IgD-negative memory B cell (primary cell): Measurements from ENCODE around the gene CDH13. TPM values are rescaled to one million over a fixed set of nuclear protein-coding genes. Genes with fewer than 3 reads are reported as not detected.
A peak's percentile ranks its signal among the peaks of the same experiment; 100 is the strongest.

Experiments
- H3K27ac Mint-ChIP-seq, 3 donors: one replicate each; pipeline ENCODE4 v1.8.0; 2020 to 2022; ENCODE audit warnings: mild to moderate bottlenecking in 3 of 3, mixed read lengths in 3 of 3, moderate library complexity in 1 of 3
- H3K27me3 Mint-ChIP-seq: one replicate; pipeline ENCODE4 v1.8.0; 2021; ENCODE audit warnings: mixed read lengths
- H3K36me3 Mint-ChIP-seq: one replicate; pipeline ENCODE4 v1.8.0; 2020; ENCODE audit warnings: mild to moderate bottlenecking, mixed read lengths
- H3K4me1 Mint-ChIP-seq, 3 donors: one replicate each; pipeline ENCODE4 v1.8.0; 2020 to 2022; ENCODE audit warnings: mixed read lengths in 3 of 3, mild to moderate bottlenecking in 1 of 3
- H3K4me3 Mint-ChIP-seq, 4 donors: one replicate each; pipeline ENCODE4 v1.8.0; 2020 to 2022; ENCODE audit warnings: mild to moderate bottlenecking in 4 of 4, mixed read lengths in 4 of 4, moderate library complexity in 3 of 4
- H3K9me3 Mint-ChIP-seq, 3 donors: one replicate each; pipeline ENCODE4 v1.8.0; 2020 to 2021; ENCODE audit warnings: mixed read lengths in 3 of 3, mild to moderate bottlenecking in 1 of 3
- polyA plus RNA-seq: library from polyadenylated mRNA; unstranded; fragments of 300-500 nt; fragmentation: Illumina TruSeq; gene quantifications from one replicate; pipeline ENCODE4 v1.2.3, GENCODE V29; 2021

CDH13 gene
- polyA plus RNA-seq, 1 donor from 2014 or later, result 0.23 TPM

DNA sequence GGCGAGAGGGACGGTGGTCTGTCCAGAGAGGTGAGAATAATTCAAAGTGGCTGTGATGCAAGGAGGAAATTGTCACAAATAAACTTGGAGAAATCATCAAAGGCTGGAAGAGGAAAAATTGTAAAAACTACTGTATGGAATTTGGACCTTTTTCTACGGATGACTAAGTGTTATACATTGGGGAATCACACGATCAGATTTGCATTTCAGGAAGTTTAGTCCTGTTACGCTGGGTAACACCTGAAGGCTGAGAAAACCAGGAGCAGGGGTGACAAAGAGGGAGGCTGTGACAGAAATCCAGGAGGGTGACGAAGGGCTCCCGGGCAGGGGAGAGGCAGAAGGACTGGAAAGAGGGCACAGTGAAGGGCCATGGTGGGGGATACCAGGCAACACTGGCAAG is 511.7 kb downstream of the CDH13 start:
- Mint-ChIP-seq H3K4me1 (peaks cover 0 to 6% (median 2%) of the 10 kb centered on the region in 3 donors), H3K36me3 (peaks cover 2% of the 10 kb centered on the region), H3K9me3 (peaks cover 0 to 4% (median 1%) of the 10 kb centered on the region in 3 donors), H3K27me3 (peaks cover 5% of the 10 kb centered on the region), H3K27ac (peak overlapping the region in 2 of 3 donors; percentile 20 to 88), H3K4me3 (no peak overlapping the region)

DNA sequence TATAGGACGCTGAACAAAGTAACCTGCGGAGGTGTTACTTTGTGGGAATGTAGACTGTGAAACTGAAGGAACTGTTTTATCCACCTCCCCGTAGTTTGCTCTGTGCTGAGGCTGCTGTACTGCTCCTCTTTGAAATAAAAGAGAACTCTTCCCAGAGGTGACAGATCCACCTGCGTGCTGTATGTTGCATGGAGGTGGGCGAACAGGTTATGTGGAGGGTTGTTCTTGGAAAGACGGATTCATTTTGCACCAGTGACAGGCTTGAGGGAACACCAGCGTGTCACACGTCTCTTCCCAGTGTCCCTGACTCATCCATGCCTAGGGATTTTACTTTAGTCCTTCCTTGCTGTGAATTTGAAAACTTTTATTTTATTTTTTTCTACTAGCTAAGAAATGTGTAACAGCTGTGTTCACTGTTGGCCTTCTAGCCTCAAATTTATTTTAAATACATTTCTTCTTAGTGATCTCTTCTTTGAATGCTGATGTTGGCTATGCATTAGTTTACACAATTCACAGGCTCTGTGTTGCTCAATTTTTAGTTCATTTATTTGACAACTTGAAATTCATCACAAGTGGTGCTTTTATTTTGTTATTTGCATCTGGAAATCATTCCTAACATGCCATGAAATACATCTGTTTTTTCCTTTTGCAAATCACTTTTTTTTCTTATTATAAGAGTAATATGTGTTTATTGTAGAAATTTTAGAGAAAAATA is 512.4 kb downstream of the CDH13 start:
- peak overlapping the region in 1 of 3 donors; percentile 88 for H3K27ac Mint-ChIP-seq
- peaks cover 0 to 4% (median 1%) of the 10 kb centered on the region in 3 donors for H3K9me3 Mint-ChIP-seq
- peaks cover 5% of the 10 kb centered on the region for H3K27me3 Mint-ChIP-seq
- peaks cover 0 to 6% (median 2%) of the 10 kb centered on the region in 3 donors for H3K4me1 Mint-ChIP-seq
- H3K4me3 Mint-ChIP-seq, result no peak overlapping the region
- H3K36me3 Mint-ChIP-seq, result peaks cover 2% of the 10 kb centered on the region

DNA sequence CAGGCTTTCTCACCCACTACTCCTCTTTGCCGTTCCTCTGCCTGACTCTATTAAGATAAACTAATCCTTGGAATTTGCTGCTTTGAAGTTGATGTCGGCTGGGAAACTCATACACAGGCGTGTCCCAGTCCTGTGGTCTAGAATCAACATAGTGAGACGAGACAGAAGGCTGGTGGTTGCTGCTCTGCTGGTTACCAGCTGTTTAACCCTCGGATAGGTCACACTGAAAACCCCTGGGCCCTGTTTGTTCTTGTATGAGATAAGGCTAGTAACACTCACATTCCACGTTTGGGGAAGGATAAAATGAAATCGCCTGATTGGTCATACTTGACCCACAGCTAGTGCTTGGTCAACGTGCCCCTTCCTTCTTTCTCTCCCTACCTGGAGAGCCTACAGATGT is 517.0 kb downstream of the CDH13 start:
- Mint-ChIP-seq H3K4me1 (no peaks in the 10 kb centered on the region), H3K27me3 (peaks cover 10% of the 10 kb centered on the region), H3K9me3 (no peaks in the 10 kb centered on the region), H3K4me3 (no peak overlapping the region), H3K27ac (no peak overlapping the region), H3K36me3 (peaks cover 1% of the 10 kb centered on the region)

DNA sequence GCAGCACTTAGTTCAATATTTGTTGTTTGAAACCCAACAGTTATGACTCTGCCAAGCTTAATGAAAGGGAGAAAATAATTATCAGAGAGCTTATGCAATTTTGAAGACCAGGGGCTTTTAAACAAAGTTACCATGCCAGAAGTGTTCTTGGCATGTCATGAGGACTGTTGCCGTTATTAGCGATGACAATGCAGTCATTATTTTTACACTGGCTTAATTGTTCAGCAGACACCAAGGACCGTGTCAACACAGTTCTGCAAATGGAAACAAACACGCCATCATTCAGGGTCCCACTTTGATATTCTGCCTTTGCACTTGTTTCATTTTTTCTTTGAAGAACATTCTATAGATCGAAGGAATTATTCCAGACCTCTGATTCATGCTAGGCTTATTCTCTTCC is 518.5 kb downstream of the CDH13 start:
- Mint-ChIP-seq H3K4me1 (no peaks in the 10 kb centered on the region), H3K36me3 (peaks cover 1% of the 10 kb centered on the region), H3K27ac (no peak overlapping the region), H3K9me3 (peaks cover 0 to 4% (median 1%) of the 10 kb centered on the region in 3 donors), H3K27me3 (peaks cover 8% of the 10 kb centered on the region), H3K4me3 (no peak overlapping the region)

DNA sequence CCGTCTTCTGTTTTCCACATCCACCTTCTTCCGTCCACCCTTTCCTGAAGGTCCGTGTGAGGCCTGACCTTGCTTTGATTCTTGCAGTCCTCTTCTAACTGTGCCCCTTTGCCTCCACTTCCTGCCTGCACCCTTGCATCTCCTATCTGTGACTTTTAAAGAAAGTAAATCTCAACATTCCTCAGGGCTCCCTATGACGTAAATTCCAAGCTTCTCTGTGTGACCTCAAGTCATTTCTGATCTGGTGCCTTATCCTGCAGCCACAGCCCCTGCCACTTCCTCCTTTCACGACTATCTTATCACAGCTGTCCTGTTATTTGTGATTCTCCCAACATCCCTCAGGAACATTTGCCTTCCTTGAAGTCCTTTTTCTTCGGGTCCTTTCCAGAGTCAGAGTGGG is 520.5 kb downstream of the CDH13 start:
- H3K4me3 Mint-ChIP-seq, result no peak overlapping the region
- no peaks in the 10 kb centered on the region for H3K4me1 Mint-ChIP-seq
- H3K27me3 Mint-ChIP-seq, result peaks cover 12% of the 10 kb centered on the region
- peaks cover 0 to 4% (median 3%) of the 10 kb centered on the region in 3 donors for H3K9me3 Mint-ChIP-seq
- no peak overlapping the region for H3K27ac Mint-ChIP-seq
- H3K36me3 Mint-ChIP-seq, result peaks cover 1% of the 10 kb centered on the region

DNA sequence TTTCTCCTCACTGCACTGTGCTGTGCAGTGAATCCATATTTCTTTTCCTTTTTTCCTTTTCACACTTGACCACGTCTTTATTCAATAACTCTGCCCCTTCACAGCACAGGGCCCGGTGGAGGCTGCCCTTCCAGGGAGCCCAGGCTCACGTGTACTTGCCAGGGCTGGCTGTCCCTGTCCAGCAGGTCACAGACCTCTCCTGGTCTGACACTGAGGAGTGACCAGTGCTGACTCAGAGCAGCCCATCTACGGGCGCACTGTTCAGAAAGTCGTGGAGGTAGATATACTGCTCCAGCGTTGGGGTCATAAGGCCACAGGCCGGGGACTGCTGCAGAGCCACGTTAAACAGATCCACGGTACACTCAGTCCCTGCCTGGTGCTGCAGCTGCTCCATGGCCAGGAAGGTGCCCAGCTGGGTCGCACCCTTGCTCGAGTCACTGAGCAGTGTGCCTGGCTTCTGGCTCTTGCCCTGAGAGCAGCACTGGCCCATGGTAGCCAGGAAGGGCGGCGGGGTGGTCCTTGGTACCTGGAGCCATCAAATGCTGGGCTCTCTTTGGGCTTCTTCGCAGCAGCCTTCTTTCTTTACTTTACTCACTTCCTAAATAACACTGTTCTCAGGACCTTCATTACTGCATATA is 531.7 kb downstream of the CDH13 start:
- Mint-ChIP-seq H3K27me3 (no peaks in the 10 kb centered on the region), H3K36me3 (no peaks in the 10 kb centered on the region), H3K4me1 (no peaks in the 10 kb centered on the region), H3K27ac (no peak overlapping the region), H3K9me3 (peaks cover 0 to 4% (median 0%) of the 10 kb centered on the region in 3 donors), H3K4me3 (no peak overlapping the region)

DNA sequence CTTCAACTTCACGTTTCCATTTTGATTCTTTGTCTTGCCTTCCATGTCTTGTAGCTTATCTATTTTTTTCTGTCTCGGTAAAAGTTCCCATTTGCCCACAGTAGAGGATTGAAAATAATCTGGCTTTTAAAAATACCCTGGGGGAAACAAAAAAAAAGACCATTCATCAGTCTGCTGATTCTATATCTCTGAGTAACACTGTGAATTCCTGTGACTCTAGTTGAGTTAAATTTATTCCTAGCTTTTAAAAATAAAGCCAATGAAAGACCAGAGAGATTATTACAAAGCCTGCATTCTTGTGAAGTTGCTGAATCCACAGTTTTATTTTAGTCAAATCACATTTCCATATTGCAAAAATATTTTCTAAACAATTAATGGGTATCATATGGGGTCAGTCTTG is 532.3 kb downstream of the CDH13 start:
- Mint-ChIP-seq H3K9me3 (peaks cover 0 to under 1% (median under 1%) of the 10 kb centered on the region in 3 donors), H3K27ac (no peak overlapping the region), H3K4me1 (no peaks in the 10 kb centered on the region), H3K27me3 (no peaks in the 10 kb centered on the region), H3K36me3 (no peaks in the 10 kb centered on the region), H3K4me3 (no peak overlapping the region)

DNA sequence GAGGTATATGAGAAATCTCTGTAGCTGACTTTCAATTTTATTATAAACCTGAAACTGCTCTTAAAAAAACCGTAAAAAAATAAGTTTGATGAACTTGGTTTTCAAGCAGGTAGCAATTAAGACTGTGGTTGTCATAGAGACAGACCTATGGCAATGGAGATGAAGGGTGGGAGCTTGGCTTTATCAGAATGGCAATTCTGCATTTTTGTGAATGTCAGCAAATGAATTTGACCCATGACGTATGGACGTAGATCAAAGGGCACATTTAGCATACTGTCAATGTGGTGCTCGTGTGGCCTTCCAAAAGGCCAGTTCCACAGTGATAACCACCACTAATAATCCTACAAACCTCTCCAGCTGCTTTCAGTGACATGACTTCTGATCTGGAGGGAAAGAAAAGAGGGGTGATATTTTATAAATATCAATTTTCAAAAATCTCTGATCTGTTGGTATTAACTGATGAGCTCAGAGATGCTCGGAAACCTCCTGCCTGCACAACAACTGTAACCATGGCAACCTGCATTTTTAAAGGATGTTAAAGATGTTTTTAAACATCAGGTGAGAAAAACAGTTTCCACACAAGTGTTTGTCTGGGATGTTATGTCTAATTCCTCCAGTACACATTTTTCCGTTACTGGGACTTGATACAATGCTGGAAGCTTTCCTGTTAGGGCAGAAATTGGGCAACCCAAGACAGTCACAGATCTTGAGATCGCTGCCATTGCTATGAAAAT is 533.7 kb downstream of the CDH13 start:
- H3K4me1 Mint-ChIP-seq, result no peaks in the 10 kb centered on the region
- H3K27ac Mint-ChIP-seq, result no peak overlapping the region
- H3K9me3 Mint-ChIP-seq, result peaks cover 0 to 2% (median 0%) of the 10 kb centered on the region in 3 donors
- H3K27me3 Mint-ChIP-seq, result no peaks in the 10 kb centered on the region
- no peak overlapping the region for H3K4me3 Mint-ChIP-seq
- no peaks in the 10 kb centered on the region for H3K36me3 Mint-ChIP-seq

DNA sequence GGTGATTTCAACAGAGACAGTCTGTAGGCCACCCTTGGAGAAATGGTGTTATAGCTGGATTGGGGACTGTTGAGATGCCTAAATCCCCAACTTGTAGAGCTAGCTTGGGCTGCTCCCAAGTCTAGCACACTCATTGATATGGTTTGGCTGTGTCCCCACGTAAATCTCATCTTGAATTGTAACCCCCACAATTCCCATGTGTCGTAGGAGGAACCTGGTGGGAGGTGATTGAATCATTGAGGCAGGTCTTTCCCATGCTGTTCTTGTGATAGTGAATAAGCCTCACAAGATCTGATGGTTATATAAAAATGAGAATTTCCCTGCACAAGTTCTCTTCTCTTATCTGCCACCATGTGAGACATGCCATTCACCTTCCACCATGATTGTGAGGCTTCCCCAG is 536.0 kb downstream of the CDH13 start:
- no peak overlapping the region for H3K27ac Mint-ChIP-seq
- H3K4me1 Mint-ChIP-seq, result no peaks in the 10 kb centered on the region
- H3K36me3 Mint-ChIP-seq, result no peaks in the 10 kb centered on the region
- no peaks in the 10 kb centered on the region for H3K27me3 Mint-ChIP-seq
- no peak overlapping the region for H3K4me3 Mint-ChIP-seq
- peaks cover 0 to 2% (median 0%) of the 10 kb centered on the region in 3 donors for H3K9me3 Mint-ChIP-seq

DNA sequence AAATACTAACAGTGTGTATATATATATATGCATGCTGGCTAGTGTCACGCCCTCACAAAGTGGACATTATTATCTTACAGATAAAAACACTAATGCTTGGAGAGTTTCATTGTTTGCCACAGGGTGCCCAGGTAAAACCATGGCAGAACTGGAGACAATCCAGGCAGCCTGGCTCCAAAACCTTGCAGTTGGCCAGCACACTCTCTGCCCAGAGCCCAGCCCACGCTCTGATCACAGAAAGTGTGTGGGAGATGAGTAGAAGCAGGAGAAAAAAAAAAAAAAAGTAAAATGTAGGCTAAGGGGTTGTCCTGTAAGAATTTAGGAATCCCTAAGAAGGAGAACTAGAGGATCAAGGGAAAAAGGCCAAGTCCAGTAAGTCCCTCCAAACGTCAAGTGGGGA is 538.0 kb downstream of the CDH13 start:
- no peaks in the 10 kb centered on the region for H3K27me3 Mint-ChIP-seq
- no peaks in the 10 kb centered on the region for H3K36me3 Mint-ChIP-seq
- no peaks in the 10 kb centered on the region for H3K4me1 Mint-ChIP-seq
- H3K4me3 Mint-ChIP-seq, result no peak overlapping the region
- H3K9me3 Mint-ChIP-seq, result peaks cover 0 to 2% (median 0%) of the 10 kb centered on the region in 3 donors
- H3K27ac Mint-ChIP-seq, result no peak overlapping the region

DNA sequence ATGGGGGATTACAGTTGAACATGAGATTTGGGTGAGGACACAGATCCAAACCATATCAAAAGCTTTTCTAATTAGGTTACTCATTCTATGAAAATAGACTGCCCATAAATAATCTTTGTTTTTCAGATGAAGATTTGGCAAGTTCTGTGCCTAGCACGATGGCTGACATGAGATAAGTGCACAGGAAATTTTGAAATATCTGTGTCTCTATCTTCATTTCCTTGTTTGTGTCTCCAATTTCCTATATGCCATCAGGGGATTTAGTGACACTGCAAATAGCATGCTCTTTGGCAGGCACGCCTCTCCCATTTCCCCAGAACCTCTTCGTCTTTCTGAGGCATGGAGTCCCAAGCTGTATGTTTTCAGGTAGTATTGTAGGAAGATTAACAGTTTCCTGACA is 544.6 kb downstream of the CDH13 start:
- peaks cover 0 to 3% (median 0%) of the 10 kb centered on the region in 3 donors for H3K9me3 Mint-ChIP-seq
- H3K27ac Mint-ChIP-seq, result no peak overlapping the region
- peaks cover 2% of the 10 kb centered on the region for H3K27me3 Mint-ChIP-seq
- no peaks in the 10 kb centered on the region for H3K36me3 Mint-ChIP-seq
- H3K4me3 Mint-ChIP-seq, result no peak overlapping the region
- H3K4me1 Mint-ChIP-seq, result no peaks in the 10 kb centered on the region

DNA sequence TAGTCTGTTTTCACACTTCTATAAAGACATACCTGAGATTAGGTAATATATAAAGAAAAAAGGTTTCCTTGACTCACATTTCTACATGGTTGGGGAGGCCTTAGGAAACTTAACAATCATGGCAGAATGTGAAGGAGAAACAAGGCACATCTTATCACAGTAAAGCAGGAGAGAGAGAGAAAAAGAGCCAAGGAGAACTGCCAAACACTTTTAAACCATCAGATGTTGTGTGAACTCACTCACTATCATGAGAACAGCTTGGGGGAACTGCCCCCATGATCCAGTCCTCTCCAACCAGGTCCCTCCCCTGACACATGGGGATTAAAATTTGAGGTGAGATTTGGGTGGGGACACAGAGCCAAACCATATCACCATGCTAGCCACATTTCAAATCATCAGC is 547.9 kb downstream of the CDH13 start:
- Mint-ChIP-seq H3K4me3 (no peak overlapping the region), H3K9me3 (peaks cover 0 to 3% (median 0%) of the 10 kb centered on the region in 3 donors), H3K4me1 (no peaks in the 10 kb centered on the region), H3K36me3 (no peaks in the 10 kb centered on the region), H3K27ac (no peak overlapping the region), H3K27me3 (peaks cover 2% of the 10 kb centered on the region)

DNA sequence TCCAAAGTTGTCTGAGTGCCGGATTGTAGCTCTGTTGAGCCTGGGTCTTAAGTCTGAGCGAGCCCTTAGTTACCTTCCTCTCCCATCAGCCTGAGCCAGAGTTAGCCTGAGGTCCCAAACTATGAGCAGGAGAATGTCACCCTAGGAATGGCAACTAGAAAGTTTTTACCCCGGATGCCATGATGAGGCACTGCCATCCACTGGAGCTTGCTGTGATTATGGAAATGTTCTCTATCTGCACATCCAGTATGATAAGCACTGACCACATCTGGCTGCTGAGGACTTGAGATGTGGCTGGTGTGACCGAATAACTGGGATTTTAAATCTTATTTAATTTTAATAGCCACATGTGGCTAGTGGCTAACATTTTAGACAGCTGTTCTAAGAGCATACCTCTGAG is 550.0 kb downstream of the CDH13 start:
- Mint-ChIP-seq H3K9me3 (peaks cover 0 to 2% (median 0%) of the 10 kb centered on the region in 3 donors), H3K4me3 (no peak overlapping the region), H3K27me3 (no peaks in the 10 kb centered on the region), H3K4me1 (no peaks in the 10 kb centered on the region), H3K27ac (no peak overlapping the region), H3K36me3 (no peaks in the 10 kb centered on the region)

DNA sequence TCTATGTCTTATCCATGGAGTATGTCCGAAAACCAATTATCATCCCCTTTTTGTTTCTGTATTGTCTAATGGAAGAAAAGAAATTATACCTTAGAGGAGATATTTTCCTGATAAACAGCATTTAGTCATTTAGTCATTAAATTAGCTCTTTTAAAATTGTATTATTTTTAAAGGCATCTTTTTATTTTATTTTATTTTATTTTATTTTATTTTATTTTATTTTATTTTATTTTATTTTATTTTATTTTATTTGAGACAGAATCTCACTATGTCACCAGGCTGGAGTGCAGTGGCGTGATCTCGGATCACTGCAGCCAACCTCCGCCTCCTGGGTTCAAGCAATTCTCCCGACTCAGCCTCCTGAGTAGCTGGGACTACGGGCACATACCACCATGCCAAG is 559.1 kb downstream of the CDH13 start:
- no peak overlapping the region for H3K4me3 Mint-ChIP-seq

DNA sequence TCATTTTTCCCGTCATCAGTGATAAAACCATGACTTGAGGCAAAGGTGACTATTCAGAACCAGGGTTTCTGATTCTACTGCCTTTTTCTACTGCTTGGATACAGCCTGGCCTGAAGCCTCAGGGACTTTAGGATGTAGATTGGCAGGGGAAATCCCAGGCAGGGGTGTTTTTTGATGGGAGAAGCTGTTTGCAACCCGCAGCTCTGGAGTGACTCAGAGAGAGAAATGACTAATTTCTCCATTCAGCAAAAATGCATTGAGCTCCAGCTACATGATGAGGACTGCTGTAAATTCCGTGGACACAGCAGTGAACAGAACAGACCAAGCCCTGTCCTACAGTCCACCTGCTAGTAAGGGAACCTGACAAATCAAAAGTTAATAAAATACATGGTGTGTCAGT is 560.6 kb downstream of the CDH13 start:
- no peak overlapping the region for H3K4me3 Mint-ChIP-seq
- peaks cover 0 to 11% (median 3%) of the 10 kb centered on the region in 3 donors for H3K9me3 Mint-ChIP-seq
- no peaks in the 10 kb centered on the region for H3K36me3 Mint-ChIP-seq
- no peaks in the 10 kb centered on the region for H3K4me1 Mint-ChIP-seq
- peak overlapping the region in 1 of 3 donors; percentile 44 for H3K27ac Mint-ChIP-seq
- peaks cover 16% of the 10 kb centered on the region for H3K27me3 Mint-ChIP-seq

More for the DNA sequence above, 559.1 kb downstream of the CDH13 start:
- no peaks in the 10 kb centered on the region for H3K36me3 Mint-ChIP-seq
- no peaks in the 10 kb centered on the region for H3K4me1 Mint-ChIP-seq
- peaks cover 0 to 10% (median 3%) of the 10 kb centered on the region in 3 donors for H3K9me3 Mint-ChIP-seq
- no peak overlapping the region for H3K27ac Mint-ChIP-seq
- peaks cover 12% of the 10 kb centered on the region for H3K27me3 Mint-ChIP-seq
